ACHN (cell line): ENCODE measurements around the gene LRRC32.

Experiments used
- DNase-seq: peaks from one replicate; pipeline ENCODE4 v3.0.0-alpha.2; 2015
- in situ Hi-C: cut with HindIII; loops from 2 replicates; pipeline ENCODE4 v1.10.0; 2017; ENCODE audit warnings: low sequenced_read_pairs, low pct_ligation_motif_present, low pct_unique_long_range_greater_than_20kb

The LRRC32 gene

DNA sequence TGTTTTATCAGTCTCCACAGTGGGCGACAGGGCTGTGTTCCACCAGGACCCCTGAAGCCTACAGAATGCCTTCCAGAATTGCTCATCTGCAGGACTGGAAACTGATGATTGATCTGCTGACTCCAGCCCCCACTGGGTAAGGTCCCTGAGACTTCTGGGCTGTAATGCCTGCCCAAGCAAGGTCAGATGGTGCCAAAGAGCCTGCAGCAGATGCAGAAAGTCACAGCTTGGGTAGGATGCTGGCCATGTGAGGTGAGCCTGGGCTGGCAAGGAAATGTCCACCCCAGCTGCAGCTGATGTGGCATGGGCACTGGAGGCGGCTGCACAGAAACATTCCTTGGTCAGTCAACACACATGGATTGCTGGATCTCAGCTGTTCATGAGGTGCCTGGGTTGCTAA is 30.9 kb downstream of the LRRC32 start:
- DNase-seq: no peak
- in situ Hi-C loops: no loop called here

DNA sequence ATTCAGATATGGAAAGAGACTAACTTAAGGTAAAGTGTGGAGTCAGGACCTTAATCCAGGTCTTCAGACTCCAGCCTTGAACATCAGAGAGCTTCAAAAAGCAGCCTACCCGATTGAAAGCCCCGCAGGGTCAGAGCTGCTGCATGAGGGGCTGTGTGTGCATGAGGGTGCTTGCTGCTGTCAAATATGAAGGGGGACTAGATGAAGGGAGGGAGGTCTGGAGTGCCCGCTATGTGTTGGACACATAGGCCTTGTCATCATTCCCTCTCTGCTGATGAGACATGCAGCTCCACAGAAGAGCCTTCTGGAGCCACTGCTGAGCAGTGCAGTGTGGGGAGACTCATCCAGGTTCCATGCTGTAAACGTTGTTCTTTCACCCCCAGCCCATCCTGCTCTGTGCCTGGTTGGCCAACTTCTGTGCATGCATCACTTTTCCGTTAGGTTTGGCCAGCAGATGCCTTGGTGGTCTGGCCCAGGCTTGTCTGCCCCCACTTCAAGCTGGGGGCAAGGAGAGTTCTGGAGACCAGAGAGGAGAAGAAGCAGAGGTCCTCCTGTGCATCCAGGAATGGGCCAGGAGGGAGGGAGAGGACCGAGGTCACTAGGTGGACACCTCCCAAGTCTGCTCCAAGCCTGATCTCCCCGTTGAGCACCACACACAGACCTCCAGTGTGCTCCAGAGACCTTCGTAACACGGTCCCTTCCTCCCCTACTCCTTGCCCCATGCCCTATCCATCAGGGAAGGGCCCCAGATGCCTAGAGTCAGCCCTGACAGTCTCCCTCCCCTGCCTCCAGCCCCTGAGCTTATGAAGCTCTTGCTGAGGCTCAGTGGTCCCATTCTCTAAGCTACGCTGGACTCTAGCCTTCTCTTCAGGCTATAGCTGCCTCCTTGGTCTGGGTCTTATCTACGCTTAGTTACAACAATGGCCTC is 32.0 kb downstream of the LRRC32 start:
- in situ Hi-C loops: no loop called here
- no peak for DNase-seq

DNA sequence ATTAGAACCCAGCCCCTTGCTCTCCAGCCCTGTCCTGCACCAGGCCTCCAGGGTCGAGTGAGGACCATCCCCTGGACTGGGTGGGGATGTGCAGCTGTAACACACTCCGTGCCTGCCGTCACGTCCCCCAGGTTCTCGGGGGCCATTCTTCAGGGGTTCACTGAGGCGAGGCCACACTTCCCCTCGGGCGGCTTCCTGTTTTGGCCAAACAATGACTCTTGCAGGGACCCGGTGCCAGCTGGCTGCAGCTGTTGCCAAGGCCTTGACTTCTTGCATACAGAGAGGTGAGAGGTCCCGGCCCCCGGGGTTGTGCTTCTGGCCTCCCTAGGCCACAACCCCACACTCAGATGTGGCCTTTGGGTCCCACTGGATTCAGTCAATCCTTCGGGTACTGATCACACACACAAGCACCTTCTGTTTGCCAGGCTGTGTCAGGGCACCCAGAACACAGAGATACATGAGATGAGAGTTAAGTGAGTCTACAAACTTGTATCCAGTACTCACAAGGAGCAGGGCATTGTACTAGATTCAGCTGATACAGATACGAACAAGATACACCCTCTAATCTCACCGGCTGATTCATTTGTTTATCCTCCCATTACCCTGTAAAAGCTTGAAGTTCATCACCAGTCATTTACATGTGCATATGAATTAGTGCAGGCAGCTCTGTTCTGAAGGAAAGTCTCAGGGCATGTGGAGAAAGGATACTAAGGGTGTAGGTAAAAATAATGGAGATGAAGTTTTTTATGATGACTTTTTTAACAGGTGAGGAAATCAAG is 32.9 kb downstream of the LRRC32 start:
- in situ Hi-C loops: no loop called here
- DNase-seq: no peak

DNA sequence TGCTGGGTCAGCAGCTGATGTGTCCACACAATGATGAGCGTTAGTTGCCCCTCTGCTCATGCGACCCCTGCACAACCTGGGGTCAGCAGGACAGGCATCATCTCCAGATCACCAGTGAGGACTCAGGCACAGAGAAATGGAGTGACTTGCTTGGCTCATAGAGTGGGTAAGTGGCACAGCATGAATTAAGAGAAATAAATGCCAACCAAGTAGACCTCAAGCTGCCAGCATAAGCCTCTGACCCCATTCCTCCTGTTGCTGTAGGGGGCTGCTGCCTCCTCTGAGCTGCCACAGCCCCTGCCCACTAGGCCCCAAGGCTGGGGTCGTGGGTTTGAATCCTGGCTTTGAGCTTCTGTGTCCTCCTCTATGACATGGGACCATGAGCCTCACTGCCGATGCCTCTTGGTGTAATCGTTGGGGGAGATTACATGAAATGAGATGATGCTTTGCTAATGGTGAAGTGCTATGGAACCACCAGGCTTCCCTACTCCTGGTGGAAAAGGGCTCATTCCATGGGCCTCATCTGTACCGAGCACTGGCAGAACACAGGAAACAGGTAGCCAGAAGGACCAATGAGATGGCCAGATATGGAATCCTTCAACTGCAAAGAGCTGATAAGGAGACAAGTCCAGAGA is 33.6 kb downstream of the LRRC32 start:
- in situ Hi-C loops: no loop called here

DNA sequence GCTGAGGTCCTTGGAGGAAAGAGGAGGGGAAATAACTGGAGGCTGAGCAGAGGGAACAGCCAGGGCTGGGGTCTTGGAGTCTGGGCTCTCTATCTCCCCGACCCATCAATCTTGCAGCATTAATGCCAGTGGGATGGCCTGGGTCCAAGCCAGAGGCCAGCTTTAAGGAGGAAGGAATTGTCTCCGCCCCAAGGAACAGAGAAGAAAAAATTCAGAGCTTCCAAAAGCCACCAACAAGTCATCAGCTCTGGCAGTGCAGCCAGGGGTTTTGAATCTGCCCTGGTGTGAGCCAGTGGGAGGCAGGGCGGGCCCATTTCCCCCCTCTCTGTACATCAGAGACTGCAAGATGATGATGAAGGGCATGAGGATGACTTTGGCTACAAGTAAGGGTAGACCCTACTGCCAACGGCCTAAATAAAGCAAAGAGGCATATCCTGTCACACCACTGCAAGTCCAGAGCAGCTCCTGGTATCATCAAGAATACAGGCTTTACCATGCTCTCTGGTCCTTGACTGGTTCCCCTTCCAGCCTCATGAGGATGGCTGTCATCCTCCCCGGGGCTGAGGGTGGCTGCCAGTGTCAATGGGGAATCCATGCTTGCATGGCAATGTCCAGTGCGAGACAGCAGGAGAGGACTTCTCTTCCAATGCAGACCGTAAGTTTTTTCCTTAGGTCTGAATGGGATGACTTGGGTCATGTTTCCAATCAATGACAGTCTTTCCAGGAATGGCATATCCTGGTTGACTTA is 34.4 kb downstream of the LRRC32 start:
- no peak for DNase-seq
- in situ Hi-C loops: no loop called here

More for the DNA sequence above, 33.6 kb downstream of the LRRC32 start:
- DNase-seq: no peak

DNA sequence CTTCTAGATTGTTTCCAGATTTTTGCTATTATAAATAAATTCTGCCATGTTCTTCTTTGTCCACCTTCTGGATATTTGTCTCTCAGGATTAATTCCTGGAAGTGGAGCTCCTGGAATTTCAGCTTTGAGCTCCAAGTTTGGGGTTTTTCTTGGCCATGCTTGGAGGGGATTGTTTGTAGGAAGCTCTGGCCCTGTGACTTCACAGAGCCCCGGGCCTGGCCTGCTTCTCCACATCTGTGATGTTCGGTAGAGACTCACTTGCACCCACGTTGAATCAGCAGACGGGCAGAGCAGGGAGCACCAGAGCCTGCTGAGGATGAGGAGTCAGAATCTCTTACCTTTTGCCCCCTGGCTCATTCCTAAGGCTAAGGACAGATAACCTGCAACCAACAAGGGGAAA is 35.7 kb downstream of the LRRC32 start:
- in situ Hi-C loops: no loop called here
- DNase-seq: no peak

DNA sequence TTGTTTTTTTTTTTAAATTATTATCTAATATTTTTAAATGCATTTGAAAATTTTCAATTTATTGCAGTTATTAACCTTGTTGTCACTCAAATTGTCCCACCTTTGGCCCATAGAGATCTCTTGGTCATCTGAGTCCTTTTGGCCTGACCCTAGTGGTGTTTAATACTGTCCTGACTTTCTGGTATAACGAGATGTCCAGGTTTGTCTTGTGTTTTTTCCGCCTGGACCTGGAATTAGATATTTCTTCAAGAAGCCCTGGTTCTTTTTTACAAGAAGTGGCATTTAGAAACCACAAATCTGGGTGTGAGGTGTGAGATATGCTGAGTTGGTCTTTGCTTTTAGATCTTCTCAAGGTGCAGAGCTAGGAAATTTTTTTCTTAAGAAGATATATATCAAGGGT is 38.1 kb downstream of the LRRC32 start:
- no peak for DNase-seq
- in situ Hi-C loops: no loop called here

DNA sequence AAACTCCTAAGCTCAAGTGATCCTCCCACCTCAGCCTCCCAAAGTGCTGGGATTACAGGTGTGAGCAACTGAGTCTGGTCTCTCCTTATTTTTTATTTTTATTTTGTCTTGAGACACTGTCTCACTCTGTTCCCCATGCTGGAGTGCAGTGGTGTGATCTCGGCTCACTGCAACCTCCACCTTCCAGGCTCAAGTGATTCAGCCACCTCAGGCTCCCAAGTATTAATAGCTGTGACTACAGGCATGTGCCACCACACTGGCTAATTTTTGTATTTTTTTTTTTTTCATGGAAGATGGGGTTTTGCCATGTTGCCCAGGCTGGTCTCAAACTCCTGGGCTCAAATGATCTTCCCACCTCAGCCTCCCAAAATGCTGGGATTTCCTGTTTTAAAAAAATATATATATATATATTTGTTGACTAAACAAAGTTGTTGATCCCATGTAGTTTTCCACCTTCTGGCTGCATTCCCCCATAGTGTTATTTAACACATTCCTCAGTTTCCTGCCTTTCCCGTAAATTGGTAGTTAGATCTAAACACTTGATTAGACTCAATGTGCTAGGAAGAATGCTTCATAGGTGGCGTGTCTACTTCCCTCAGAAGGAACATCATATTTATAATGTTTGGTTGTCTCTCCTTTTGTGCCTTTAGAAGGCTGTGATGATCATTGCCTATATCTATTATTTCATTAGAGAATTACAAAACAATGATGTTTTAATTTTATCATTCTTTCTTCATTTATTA is 38.8 kb downstream of the LRRC32 start:
- in situ Hi-C loops: no loop called here

DNA sequence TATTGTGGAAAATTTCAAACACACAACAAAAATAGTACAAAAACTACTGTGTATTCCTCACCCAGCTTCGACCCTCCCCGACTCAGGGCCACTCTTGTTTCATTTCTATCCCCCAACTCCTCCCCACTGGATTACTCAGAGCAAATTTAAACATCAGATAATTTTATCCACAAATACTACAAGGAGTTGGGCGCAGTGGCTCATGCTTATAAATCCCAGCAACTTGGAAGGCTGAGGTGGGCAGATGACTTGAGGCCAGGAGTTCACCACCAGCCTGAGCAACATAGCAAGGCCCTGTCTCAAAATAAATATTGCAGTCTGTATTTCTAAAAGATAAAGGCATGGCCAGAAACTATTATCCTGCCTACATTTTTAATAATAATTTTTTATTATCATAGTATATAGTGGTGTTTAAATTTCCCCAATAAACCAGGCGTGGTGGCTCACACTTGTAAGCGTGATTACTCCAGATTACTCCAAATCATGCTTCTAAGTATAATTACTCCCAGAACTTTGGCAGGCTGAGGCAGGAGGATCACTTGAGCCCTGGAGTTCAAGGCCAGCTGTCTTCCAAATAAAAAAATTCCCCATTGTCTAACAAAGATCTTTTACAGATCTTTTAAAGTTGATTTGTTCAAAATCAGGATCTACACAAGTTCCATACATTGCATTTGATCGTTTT is 39.8 kb downstream of the LRRC32 start:
- DNase-seq: no peak
- in situ Hi-C loops: no loop called here

More for the DNA sequence above, 38.8 kb downstream of the LRRC32 start:
- DNase-seq: no peak

DNA sequence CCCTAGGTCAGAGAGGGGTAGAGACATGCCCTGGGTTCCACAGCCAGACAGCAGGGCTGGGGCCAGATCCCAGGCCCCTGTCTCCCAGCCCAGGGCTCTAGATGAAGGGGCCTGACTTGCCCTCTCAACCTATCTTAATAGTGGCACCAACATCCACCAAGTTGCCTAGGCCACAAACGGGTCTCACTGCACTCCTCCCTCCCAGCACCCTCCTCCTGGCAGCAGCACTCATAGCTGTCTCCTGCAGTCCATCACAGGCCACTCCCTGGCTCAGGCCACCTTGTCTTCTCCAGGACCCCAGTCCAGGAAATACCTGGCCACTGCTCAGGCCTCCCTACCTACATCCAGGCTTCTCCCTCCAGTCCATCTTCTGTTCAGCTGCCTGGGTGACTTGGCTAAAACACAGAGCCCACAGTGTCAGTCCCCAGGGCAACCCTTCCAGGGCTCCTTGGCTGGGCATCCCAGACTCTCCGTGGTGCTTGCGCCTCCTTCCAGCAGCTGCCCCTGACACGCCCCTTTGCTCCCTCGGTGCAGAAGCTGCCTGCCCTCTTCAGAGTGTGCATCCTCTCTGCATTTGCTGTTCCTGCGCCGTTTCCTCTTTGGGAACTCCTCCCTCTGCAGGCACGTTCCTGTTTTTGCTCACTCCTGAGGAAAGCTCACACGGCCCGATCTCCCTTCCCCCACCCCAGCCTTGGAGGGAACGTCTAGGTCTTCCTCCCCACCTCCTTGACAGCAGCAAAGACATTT is 40.5 kb downstream of the LRRC32 start:
- DNase-seq: no peak
- in situ Hi-C loops: no loop called here

DNA sequence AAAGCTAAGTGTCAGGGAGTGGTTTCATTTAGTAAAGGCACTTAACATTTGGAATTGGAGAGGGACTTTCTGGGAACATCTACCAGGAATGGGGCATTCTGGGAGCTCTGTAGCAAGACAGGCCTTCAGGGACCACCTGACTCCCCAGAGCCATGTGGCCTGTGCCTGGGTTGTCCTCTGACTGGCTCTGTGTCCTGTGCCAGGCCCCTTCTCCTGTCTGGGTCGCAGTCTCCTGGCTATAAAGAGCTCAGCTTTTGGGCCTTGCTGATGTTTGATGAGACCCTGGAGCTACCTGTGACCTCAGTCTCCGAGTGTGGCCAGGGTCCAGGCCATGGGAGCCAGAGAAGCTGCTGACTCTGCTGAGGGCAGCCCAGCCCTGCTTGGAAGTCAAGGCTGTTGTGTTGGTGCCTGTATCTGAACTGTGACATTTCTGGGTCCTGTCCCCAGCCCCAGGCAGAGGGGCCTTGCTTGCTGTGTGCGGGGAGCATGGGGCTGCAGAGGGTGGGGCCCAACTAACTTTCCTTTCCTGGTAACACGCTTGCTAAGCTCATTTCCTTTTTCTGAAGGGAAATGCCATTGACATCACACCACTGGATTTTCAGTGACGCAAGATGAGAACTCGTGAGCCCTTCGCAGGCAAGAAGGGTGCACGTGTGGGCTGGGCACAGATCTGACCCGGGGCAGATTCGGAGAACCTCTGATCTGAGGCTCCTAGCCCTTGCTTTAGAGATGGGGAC is 41.3 kb downstream of the LRRC32 start:
- no peak for DNase-seq
- in situ Hi-C loops: no loop called here

DNA sequence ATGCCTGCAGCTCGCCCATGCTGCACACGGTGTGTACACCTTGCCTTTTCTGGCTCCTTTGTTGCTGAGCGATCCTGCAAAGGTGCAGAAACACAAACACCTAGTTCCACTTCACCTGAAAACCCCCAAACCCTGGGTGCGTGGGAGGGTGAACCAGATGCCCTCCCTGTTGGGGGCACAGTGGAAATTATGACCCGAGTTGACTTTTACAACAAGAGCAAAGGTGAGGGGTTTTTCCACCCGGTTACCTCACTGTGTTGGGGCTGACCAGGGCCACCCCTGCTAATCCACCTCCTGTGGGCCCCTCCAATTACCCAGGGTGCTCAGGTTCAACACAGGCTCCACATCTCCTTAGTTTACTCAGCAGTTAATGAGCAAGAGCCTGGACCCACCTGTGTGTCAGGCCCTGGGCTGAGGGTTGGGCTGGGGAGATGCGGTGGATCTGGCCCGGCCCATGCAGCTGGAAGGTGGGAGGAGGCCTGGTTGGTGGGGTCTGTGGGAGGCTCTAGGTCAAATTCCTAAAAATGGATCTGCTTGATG is 42.1 kb downstream of the LRRC32 start:
- no peak for DNase-seq
- in situ Hi-C loops: no loop called here

DNA sequence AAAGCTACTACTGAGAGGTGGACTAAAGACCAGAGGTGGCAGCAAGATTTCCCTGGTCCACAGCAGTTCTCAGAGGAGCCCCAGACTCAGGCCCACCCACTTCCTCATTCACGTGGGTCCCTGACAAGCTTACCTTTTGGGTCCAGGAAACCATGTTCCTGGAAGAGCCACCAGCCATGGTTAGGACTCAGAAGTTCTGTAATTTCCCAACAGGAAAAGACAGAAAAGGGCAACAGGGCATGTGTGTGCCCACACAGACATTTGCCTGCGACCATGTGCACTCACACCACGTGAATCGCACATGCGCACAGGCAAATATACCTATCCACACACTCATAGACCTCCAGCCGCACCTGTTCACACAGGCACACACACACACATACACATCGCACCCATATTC is 42.9 kb downstream of the LRRC32 start:
- in situ Hi-C loops: no loop called here
- DNase-seq: no peak

DNA sequence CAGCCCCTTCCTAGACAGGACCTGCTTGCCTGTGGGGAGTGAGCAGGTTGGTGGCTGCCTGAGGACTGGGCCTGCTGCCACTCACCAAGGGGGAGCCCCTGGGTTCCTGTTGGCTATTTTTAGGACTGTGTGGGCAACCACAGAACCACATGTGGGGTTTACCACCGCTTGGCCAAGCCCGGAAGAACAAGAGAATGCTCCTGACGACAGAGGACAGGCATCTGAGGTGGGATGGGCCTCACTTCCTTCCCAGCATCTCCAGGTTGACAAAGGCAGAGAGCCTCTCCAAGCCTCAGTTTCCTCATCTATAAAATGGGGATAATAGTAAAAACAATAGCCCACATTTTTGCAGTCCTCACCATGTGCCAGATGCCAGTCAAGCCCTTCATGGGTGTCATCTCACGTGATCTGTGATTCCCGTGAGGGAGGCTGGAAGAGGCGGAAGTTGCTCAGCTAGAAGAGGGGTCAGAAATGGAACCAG is 43.6 kb downstream of the LRRC32 start:
- no peak for DNase-seq
- in situ Hi-C loops: no loop called here

DNA sequence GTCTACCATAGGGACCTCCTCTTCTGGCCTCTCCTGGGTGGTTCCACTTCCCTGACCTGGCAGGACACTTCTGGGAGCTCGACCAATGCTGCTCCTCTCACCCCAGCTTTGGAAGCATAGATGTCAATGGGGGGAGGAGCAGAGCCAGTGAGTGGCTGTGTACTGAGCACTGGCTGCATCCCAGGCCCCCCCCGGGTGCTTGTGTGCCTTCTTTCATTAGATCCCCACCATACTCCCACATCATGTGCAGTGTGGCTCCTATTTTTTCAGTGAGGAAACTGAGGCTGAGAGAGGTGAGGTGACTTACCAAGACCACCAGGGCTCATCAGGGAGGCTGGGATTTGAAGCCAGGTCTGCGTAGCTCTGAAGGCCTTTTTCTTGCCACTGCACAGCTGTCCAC is 44.3 kb downstream of the LRRC32 start:
- no peak for DNase-seq
- in situ Hi-C loops: no loop called here
